ENCODE results near the gene NIFK.

DNA sequence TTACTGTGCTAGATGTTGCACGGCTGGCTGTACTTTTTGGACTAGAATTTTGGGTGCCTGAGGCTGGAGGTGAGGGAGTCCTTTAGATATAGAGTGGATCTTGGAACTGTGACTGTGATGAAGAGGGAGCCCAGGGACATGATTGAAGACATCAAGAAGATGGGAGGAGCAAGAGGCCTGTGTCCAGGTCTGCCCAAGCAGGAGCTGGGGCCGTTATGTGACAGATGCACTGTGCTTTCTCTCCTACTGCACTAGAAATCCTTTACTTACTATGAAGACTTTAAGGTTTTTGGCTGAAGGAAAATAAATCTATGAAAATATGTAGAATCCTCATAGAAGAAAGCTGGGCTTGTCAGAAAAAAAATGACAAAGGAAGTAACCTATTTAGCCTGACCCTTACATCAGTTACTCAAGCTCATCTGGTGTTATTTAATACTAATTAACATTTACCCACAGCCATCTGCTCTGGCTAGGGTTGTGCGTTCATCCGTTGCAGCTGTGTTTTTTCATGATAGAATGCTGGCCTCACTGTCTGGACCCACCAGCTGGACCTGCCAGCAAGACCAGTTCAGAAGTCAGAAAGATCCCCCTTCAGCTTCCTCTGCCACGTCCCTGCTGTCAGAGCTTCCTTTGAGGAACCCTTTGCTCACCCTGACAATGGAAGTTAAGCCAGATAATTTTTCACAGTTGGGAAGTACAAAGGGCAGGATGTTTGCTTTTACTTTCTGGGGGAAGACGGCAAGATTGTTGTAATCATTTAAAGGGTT is 35.5 kb upstream of the NIFK start:
- TF ChIP-seq, protein P1, sequence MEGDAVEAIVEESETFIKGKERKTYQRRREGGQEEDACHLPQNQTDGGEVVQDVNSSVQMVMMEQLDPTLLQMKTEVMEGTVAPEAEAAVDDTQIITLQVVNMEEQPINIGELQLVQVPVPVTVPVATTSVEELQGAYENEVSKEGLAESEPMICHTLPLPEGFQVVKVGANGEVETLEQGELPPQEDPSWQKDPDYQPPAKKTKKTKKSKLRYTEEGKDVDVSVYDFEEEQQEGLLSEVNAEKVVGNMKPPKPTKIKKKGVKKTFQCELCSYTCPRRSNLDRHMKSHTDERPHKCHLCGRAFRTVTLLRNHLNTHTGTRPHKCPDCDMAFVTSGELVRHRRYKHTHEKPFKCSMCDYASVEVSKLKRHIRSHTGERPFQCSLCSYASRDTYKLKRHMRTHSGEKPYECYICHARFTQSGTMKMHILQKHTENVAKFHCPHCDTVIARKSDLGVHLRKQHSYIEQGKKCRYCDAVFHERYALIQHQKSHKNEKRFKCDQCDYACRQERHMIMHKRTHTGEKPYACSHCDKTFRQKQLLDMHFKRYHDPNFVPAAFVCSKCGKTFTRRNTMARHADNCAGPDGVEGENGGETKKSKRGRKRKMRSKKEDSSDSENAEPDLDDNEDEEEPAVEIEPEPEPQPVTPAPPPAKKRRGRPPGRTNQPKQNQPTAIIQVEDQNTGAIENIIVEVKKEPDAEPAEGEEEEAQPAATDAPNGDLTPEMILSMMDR (IDR thresholded peaks at IDR 0.05), result no peak
- TF ChIP-seq POLR2A (IDR thresholded peaks at IDR 0.05), result no peak

Data from uterus (tissue), 2 donors.